Activated CD4-positive, alpha-beta T cell treated with anti-CD3 and anti-CD28 coated beads, Interleukin-2, Interleukin-4, amounts not matched to agents 100 ng/mL and 50 ng/mL, durations not matched to agents 16 hours and 8 hours (primary cell): ENCODE measurements around the gene GOLGA6L6.
"Not testable (repeated sequence)": the region's sequence is repeated elsewhere in the genome, so short reads cannot be mapped to it uniquely, and the experiment has no call there.

Source experiments
- DNase-seq: peaks from one replicate; pipeline ENCODE4 v3.0.0-alpha.2; 2020; ENCODE audit warnings: low spot score

Gene GOLGA6L6, protein sequence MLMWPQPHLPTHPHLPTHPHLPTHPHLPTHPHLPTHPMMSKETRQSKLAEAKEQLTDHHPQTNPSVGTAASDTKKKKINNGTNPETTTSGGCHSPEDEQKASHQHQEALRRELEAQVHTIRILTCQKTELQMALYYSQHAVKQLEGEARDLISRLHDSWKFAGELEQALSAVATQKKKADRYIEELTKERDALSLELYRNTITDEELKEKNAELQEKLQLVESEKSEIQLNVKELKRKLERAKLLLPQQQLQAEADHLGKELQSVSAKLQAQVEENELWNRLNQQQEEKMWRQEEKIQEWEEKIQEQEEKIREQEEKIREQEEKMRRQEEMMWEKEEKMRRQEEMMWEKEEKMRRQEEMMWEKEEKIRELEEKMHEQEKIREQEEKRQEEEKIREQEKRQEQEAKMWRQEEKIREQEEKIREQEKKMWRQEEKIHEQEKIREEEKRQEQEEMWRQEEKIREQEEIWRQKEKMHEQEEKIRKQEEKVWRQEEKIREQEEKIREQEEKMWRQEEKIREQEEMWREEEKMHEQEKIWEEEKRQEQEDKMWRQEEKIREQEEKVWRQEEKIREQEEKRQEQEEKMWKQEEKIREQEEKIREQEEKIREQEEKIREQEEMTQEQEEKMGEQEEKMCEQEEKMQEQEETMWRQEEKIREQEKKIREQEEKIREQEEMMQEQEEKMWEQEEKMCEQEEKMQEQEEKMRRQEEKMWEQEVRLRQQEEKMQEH

DNA sequence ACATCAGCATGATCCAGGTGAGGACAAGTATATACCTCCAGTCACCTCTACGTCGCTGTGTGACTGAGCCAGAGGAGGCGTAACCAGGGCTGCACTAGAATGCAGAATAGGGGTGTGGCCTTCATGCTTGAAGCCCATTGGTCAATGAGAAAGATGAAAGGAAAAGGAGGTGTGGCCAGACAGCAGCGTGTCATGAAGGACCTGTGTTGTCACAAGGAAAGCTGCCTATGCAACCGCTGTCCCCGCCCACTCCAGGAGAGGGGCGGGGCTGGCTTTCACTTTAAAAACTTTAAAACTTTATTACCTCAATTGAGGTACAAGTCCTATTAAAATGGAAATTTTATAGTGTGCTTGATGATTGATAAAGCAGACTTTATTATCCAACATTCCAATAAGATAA lies at the start of gene GOLGA6L6:
TSS of gene GOLGA6L6 (minus strand) at position 101 of the 400 bp plus-strand sequence. CDS start at position 10, 91 bp downstream.
- not testable (repeated sequence) for DNase-seq

DNA sequence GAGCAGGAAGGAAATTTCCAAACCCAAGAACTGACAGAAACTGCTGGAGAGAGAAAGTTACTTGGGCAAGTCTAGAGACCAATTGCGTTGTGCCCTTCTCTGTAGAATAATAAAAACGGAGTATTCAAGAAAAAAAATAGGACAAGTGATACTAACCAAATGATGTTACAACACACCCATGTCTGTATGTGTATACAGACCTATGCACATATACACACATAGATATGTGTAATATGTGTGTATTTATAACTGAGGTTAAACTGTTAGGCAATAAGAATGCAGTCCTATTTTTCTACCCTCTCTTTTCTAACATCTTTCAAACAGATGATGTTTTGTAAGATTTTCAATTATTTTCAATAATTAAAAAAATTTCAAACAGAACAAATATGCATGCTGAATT lies 48.5 kb upstream of the GOLGA6L6 start:
- not testable (repeated sequence) for DNase-seq

DNA sequence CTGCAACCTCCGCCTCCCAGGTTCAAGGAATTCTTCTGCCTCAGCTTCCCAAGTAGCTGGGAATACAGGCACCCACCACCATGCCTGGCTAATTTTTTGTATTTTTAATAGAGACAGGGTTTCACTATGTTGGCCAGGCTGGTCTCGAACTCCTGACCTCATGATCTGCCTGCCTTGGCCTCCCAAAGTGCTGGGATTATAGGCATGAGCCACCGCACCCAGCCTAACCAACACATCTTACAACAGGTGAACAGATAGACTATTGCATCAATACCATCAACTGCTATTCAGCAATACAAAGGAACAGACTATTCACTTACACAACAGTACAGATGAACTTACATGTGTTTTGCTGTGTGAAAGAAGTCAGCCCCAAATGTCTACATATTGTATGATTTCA lies 45.2 kb upstream of the GOLGA6L6 start:
- DNase-seq, result not testable (repeated sequence)

DNA sequence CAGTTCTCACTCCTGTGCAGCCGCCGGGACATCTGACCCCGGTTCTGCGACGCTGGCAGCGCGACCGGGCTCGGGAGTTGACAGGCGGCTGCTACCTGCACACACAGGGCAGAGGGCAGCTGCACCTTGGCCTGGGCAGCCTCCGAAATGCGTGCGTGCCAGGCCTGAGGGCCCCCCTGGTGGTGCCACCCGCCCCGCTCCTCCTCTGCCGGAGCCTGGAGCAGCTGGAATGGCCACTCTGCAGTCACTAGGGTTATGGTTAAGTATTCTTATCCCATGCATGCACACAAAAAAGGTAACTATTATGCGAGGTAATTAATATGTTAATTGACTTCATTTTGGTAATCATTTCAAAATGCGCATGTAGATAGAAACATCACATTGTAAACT lies 41.1 kb upstream of the GOLGA6L6 start:
- not testable (repeated sequence) for DNase-seq

DNA sequence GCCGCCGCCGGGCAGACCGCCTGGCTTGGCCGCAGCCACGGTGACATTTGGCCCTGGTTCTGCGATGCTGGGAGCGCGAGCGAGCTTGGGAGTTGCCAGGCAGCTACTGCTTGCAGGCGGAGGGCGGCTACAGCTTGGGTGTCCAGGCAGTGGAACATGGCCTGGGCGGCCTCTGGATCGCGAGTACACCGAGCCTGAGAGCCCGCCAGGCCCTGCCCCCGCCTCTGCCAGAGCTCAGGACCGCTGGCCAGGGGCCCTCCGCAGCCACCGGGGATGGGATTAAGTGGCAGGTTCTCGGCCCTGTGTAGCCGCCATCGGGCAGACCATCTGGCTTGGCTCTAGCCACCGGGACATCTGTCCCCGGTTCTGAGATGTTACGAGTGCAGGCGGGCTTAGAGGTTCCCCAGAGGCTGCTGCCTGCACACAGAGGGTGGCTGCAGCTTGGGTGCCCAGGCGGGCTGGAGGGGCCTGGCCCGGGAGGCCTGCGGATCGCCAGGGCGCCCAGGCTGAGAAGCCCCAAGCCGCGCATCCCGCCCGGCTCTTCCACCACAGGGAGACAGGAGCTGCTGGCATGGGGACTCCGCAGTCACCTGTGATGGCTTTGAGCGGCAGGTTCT lies 40.6 kb upstream of the GOLGA6L6 start:
- DNase-seq, result not testable (repeated sequence)

DNA sequence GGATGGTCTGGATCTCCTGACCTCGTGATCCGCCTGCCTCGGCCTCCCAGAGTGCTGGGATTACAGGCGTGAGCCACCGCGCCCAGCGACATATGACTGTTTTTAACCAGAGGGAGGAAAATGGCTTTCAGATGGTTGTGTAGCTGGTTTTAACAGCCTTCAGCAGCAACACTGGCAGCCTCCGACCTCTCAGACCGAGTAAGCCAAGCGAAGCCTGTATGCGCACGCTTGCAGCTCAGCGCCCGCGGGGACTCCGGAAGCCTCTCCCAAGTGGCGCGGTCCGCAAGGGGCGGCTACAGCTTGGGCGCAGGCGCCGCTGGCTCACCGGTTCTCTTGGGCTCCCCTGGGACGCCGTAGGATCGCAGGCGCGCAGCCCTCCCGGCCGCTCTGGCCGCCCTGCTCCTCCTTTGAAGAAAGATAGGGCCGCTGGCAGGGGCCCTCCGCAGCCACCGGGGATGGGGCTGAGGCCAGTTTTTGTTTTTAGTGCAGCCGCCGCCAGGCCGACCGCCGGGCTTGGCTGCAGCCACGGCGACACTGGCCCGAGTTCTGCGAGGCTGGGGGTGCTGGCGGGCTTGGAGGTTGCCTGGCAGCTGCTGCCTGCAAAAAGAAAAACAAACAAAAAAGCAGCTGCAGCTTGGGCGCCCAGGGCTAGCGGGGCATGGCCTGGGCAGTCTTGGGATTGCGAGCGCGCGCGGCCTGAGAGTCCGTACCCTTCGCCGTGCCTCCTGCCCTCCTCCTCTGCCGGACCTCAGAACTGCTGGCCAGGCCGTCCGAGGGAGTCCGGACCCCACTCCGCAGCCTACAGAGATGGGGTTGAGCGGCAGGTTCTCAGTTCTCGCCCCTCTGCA lies 39.9 kb upstream of the GOLGA6L6 start:
- not testable (repeated sequence) for DNase-seq

DNA sequence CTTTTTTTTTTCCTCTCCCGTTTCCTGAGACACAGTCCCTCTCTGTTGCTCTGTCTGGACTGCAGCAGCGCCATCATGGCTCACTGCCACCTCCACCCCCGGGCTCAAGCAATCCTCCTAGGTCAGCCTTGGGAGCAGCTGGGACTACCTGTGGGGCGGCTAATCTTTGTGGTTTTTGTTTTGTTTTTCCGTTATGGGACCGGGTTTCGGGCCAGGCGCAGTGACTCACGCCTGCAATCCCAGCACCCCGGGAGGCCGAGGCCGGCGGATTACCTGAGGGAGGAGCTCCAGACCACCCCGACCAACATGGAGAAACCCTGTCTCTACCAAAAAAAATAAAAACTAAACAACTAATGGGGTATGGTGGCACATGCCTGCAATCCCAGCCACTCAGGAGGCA lies 38.1 kb upstream of the GOLGA6L6 start:
- not testable (repeated sequence) for DNase-seq

DNA sequence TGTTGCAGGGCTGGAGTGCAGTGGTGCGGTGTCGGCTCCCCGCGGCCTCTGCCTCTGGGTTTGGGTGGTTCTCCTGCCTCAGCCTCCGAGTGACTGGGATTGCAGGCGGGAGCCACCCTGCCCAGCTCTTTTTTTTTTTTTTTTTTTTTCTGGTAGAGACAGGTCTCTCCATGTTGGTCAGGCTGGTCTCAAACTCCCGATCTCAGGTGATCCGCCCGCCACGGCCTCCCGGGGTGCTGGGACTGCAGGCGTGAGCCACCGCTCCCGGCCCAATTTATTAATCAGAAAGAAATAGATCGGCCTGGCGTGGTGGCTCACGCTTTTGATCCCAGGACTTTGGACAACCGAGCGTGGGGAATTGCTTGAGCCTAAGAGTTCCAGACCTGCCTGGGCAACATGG lies 9.7 kb upstream of the GOLGA6L6 start:
- DNase-seq, result not testable (repeated sequence)

DNA sequence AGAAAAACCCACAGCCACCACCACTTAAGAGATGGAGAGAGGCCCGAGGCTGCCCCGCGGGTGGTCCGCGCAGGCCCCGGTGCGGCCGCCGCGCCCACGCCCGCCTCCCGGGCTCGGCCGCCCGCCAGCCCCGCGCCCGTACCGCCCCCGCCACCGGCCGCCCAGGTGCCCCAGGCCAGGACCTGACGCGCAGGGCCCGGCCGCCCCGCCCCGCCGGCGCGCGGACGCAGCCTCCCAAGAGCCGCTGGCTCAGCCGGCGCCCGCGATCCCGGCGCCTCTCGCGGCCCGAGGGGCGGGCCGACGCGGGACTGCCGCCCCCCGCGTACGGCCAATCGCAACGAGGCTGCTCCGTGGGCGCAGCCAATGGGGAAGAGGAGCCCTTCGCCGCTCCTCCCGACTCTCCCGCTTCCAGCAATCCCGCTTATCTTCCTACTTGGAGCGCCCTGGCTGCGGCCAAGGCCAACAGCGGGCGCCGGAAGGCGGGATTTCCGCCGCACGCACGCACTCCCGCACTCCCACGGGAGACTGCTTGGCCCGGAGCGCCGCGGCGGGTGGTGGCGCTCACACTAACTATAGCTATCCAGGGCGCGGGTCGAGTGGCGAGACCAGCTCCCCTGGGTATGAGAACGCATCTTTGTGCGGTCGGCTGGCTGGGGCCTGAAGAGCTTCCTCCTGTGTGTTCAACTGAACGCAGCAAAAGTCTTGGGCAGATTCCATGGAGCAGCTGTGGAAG lies 35.5 kb downstream of the GOLGA6L6 start:
- DNase-seq, result peak; percentile 4

DNA sequence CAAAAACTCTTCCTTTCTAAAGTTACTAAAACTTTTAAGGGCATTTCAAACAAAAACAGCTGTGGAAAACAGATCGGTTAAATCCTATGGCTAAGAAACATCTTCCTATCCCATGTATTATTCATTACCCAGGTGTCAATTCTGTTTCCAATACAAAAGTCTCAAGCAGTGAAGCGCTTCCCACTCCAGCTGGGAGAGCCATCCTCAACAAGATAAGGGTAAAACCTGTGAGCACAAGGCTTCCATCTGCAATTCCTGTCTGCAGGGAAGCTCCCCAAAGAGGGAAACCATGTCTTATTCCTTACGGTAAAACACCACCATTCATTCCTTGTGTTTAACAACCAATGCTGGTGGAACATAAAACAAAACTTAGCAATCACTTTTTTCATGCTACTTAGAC lies 38.8 kb downstream of the GOLGA6L6 start:
- DNase-seq, result not testable (repeated sequence)

DNA sequence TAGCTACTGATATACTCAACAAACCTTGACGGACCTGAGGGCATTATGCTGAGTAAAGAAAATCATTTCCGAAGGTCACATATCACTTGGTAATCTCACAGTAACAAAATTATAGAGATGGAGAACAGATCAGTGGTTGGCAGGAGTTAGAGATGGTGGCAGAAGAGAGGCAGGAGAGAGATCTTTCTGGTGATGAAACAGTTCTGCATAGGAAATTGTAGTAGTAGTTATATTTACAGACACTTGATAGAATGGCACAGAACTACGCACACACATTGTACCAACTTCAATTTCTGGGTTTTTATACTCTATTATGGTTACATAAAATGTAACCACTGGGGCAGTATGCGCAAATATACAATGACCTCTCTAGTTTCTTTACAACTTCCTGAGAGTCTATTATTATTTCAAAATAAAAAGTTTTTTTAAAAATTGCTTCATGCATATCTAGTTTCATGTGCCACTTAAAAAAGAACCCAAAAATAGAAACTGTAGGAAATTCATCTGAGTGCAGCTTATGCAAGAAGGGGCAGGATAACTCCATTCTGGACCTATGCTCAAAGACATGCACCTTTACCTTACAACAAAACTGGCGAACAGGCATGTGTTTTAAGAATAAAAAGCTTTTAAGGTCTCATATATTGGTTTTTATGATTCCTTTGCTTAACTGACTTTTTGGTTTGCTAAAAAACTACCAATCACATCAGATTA lies 39.9 kb downstream of the GOLGA6L6 start:
- DNase-seq, result not testable (repeated sequence)

DNA sequence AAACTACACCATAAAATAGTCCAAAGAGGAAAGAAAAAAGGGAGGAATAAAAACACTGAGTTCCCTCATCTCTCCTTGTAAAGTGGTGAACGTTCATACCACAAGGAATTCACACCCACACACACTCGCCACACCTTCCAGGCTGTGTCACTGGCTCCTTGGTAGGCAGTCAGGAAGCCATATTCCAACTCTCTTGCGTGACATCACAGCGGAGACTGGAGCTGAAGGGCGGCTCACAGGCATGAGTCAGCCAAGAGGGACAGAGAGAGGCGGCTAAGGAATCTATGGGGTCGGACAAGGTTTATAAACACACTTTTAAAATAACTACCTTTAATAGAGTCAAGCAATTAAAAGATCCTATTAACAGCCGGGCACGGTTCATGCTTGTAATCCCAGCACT lies 43.8 kb downstream of the GOLGA6L6 start:
- DNase-seq, result not testable (repeated sequence)

DNA sequence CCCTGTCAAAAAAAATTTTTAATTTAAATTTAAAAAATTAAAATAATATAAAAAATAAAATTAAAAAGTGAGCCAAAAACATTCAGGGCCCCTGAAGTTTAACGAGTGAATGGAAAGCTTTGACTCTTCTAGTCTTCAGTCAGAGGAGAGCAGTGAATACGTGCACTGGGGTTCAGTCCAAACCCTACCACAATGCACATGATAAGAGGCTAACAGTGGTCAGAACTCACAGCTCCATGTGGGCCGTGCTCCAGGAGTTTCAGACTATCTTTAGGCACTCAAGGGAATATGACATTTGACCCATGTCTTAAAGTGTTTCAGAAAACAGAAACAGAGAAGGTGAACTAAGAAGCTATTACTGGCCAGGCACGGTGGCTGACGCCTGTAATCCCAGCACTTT lies 48.6 kb downstream of the GOLGA6L6 start:
- DNase-seq, result not testable (repeated sequence)

DNA sequence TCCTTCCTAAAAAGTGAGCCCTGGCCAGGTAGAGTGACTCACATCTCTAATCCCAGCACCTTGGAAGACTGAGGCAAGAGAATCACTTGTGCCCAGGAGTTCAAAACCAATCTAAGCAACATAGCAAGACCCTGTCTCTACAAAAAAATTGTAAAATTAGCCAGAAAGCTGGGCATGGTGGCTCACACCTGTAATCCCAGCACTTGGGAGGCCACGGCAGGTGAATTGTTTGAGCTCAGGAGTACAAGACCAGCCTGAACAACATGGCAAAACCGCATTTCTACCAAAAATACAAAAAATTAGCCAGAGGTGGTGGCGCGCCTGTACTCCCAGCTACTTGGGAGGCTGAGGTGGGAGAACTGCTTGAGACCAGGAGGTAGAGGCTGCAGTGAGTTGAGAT lies 49.0 kb downstream of the GOLGA6L6 start:
- not testable (repeated sequence) for DNase-seq

DNA sequence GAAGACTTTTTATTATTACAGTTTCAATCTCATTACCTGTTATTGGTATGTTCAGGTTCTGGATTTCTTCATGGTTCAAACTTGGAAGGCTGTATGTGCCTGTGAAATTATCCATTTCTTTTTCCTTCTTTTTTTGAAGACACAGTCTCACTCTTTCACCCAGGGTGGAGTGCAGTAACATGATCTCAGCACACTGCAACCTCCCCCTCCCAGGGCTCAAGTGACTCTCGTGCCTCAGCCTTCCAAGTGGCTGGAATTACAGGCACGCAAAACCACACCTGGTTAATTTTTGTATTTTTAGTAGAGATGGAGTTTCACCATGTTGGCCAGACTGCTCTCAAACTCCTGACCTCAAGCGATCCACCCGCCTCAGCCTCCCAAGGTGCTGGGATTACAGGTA lies 52.3 kb downstream of the GOLGA6L6 start:
- DNase-seq, result not testable (repeated sequence)
